Activated T-helper 2 cell treated with anti-CD3 and anti-CD28 coated beads, Interferon-gamma antibody, Interleukin-2, Interleukin-4, amounts not matched to agents 10 μg/mL and 5 μg/mL and 100 μg/mL, durations not matched to agents 14 hours and 24 hours and 36 hours (primary cell): ENCODE measurements around the gene MDH2. TPM values are rescaled to one million over a fixed set of nuclear protein-coding genes. Genes with fewer than 3 reads are reported as not detected.

Source experiments
- DNase-seq: peaks from one replicate; pipeline ENCODE4 v3.0.0; 2021; ENCODE audit warnings: low spot score
- H3K27ac Mint-ChIP-seq: one replicate; pipeline ENCODE4 v1.8.0; 2021; ENCODE audit warnings: mixed read lengths
- H3K27me3 Mint-ChIP-seq: one replicate; pipeline ENCODE4 v1.8.0; 2021; ENCODE audit warnings: low read depth, mixed read lengths
- H3K36me3 Mint-ChIP-seq: one replicate; pipeline ENCODE4 v1.8.0; 2021; ENCODE audit warnings: low read depth, mixed read lengths
- H3K4me1 Mint-ChIP-seq: one replicate; pipeline ENCODE4 v1.8.0; 2021; ENCODE audit warnings: low read depth, mixed read lengths
- H3K4me3 Mint-ChIP-seq: one replicate; pipeline ENCODE4 v1.8.0; 2021; ENCODE audit warnings: low read depth, mild to moderate bottlenecking, moderate library complexity, mixed read lengths
- H3K9me3 Mint-ChIP-seq: one replicate; pipeline ENCODE4 v1.8.0; 2021; ENCODE audit warnings: mixed read lengths
- intact Hi-C: fragments of 100-400 bp; cut with micrococcal nuclease; formaldehyde crosslinking; loops from one replicate; pipeline ENCODE4 v1.15.1; 2023
- total RNA-seq: library from RNA; stranded (reverse); gene quantifications from 2 replicates; pipeline ENCODE4 v1.2.3, GENCODE V29; 2022

MDH2 gene
- total RNA-seq, 1 donor from 2014 or later, result 268 TPM

DNA sequence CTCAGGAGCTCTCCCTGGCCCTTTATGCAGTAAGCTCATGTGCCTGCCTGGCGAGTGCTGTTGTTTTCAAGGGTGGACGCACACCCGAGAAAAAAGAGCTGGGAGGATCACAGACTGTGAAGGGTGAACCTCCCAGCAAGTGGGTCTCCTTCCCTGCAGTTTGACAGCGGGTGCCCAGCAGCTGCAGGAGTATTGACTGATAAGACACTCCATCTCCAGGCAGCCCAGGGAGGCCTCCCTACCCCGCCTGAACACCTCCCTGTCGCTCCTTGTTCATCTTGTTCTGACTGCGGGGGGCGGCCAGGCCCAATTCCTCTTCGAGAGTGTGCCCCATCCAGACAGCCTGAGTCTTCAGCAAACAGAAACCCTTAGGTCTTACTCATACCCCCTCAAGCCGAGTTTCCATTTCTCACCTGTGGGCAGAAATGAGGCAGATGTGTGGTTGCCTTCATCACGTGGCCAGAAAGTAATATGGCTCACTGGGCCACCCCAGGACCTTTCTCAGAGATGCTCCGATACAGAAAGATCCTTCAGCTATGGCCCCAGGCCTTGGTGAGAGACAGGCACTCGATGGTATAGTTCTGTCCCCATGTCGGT, 17.2 kb downstream of the MDH2 start:
- intact Hi-C loops, result no loop called here

DNA sequence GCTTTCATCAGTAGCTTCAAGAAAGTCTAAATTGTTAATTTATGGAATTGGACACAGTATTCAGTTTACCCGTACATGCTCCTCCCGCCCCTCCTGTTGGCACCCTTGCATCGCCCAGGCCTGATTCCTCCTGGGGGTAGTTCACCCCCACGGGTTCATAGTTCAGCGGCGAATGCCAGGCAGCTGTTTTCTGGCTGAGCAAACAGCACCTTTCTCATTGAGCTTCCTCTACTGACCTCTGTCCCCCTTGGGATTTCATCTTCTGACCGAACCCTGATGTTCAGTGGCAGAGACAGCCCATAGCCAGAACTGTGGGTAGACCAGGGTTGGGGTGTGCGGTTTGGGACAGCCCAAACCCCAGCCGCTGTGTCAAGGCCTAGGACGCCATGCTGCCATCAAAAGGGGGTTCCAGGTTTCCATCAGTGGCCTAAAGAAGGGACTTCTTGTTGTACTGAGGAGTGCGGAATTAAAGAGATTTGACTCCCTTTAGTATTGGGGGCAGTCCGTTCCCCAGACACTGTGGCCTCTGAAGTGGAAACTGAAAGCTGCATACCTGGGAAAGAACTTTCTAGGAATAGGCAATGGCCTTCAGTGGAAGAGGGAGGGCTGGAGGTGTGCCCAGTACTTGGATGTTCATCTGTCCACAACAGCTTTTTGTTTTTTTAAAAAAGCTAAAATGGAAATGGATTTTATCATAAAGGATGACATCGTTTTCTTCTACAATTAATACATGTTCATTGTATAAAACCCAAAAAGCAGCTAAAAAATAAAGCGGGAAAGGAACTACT, 19.0 kb downstream of the MDH2 start:
- no peak for DNase-seq
- H3K4me1 Mint-ChIP-seq, result peaks cover 4% of the 10 kb centered on the region
- intact Hi-C loops, result no loop called here
- H3K36me3 Mint-ChIP-seq, result peaks cover 49% of the 10 kb centered on the region
- no peaks in the 10 kb centered on the region for H3K9me3 Mint-ChIP-seq
- H3K27me3 Mint-ChIP-seq, result no peaks in the 10 kb centered on the region
- peak overlapping the region; percentile 40 for H3K27ac Mint-ChIP-seq
- no peak overlapping the region for H3K4me3 Mint-ChIP-seq

More for the DNA sequence above, 17.2 kb downstream of the MDH2 start:
- Mint-ChIP-seq H3K27me3 (no peaks in the 10 kb centered on the region), H3K36me3 (peaks cover 62% of the 10 kb centered on the region), H3K4me1 (peaks cover 4% of the 10 kb centered on the region), H3K4me3 (no peak overlapping the region), H3K27ac (no peak overlapping the region), H3K9me3 (no peaks in the 10 kb centered on the region)
- DNase-seq, result no peak

DNA sequence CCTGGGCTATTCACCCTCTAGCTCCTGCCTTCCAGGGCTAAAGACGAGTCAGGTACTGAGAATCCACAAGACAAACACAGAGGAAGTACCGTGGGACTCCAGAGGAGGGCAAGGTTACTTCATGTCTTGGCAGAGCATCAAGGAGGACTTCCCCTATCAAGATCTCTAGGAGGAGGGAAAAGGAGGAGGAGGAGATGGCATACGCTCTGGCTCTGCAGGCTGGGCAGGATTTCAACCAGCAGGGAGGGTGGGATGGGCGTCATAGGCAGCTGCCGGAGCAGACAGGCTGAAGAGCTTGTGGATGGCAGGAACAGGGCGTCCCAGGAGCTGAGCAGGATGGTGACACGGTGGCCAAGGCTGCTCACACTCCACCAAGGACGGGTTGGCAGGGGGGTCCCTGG, 21.3 kb downstream of the MDH2 start:
- intact Hi-C loops, result no loop called here

DNA sequence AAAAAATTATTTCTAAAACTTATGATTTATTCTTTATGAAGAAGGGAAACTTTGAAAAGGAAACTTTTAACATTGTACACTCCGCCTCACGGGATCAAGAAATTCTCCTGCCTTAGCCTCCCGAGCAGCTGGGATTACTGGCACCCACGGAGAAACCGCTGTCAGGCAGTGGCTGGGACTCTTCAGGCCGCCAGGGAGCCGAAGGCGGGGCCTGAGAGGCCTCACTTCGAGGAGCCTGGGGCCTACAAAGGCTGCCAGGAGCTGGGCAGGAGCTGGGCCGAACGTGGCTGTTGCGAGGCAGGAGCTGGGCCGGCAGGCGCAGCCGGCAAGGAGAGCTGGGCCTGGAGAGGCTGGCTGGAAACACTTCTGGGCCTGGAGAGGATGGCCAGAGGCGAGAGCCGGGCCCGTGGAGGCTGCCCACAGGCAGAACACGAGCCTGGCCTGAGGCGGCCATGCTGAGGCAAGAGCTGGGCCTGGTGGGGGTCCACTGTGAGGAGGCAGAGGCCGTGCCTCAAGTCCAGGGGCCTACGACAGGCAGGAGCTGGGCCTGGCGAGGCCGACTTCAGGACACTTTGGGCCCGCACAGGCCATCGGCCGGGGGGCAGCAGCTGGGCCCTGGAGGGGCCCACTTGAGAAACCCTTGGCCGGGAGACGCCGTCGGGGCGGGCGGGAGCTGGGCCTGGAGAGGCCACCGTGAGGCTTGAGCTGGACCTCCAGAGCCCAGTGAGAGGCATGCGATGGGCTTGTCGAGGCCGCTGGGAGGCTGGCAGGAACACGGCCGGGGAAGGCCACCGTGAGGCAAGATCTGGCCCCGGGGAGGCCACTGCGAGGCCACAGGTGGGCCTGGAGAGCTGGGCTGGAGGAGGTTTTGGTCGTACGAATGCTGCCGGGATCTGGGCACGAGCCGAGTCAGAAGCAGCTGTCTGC, 23.7 kb downstream of the MDH2 start:
- Mint-ChIP-seq H3K9me3 (no peaks in the 10 kb centered on the region), H3K27me3 (no peaks in the 10 kb centered on the region), H3K36me3 (peaks cover 5% of the 10 kb centered on the region), H3K4me3 (no peak overlapping the region), H3K27ac (no peak overlapping the region), H3K4me1 (peaks cover 7% of the 10 kb centered on the region)
- no peak for DNase-seq
- intact Hi-C loops, result no loop called here

More for the DNA sequence above, 21.3 kb downstream of the MDH2 start:
- Mint-ChIP-seq H3K27ac (no peak overlapping the region), H3K36me3 (peaks cover 27% of the 10 kb centered on the region), H3K4me3 (no peak overlapping the region), H3K4me1 (peaks cover 4% of the 10 kb centered on the region), H3K27me3 (no peaks in the 10 kb centered on the region), H3K9me3 (no peaks in the 10 kb centered on the region)
- no peak for DNase-seq

DNA sequence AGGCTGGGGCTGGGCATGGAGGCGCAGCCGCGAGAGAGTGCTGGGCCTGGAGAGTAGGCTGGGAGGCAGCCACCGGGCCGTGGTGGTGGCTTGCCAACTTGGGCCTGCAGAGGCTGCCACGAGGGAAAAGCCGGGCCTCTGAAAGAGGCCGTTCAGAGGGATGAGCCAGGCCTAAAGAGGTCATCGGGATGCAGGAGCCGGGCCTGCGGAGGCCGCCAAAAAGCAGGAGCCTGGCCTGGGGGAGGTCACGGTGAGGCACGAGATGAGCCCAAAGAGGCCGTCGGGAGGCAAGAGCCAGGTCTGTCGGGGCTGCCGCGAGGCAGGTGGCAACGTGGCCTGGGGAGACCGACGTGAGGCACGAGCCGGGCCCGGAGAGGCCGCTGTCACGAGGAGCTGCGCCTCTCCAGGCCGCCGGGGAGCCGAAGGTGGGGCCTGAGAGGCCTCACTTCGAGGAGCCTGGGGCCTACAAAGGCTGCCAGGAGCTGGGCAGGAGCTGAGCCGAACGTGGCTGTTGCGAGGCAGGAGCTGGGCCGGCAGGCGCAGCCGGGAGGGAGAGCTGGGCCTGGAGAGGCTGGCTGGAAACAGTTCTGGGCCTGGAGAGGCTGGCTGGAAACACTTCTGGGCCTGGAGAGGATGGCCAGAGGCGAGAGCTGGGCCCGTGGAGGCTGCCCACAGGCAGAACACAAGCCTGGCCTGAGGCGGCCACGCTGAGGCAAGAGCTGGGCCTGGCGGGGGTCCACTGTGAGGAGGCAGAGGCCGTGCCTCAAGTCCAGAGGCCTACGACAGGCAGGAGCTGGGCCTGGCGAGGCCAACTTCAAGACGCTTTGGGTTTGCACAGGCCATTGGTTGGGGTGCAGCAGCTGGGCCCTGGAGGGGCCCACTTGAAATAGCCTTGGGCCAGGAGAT, 24.6 kb downstream of the MDH2 start:
- intact Hi-C loops, result no loop called here
- Mint-ChIP-seq H3K27ac (no peak overlapping the region), H3K4me3 (no peak overlapping the region), H3K36me3 (no peaks in the 10 kb centered on the region), H3K27me3 (no peaks in the 10 kb centered on the region), H3K4me1 (peaks cover 14% of the 10 kb centered on the region), H3K9me3 (no peaks in the 10 kb centered on the region)
- no peak for DNase-seq

DNA sequence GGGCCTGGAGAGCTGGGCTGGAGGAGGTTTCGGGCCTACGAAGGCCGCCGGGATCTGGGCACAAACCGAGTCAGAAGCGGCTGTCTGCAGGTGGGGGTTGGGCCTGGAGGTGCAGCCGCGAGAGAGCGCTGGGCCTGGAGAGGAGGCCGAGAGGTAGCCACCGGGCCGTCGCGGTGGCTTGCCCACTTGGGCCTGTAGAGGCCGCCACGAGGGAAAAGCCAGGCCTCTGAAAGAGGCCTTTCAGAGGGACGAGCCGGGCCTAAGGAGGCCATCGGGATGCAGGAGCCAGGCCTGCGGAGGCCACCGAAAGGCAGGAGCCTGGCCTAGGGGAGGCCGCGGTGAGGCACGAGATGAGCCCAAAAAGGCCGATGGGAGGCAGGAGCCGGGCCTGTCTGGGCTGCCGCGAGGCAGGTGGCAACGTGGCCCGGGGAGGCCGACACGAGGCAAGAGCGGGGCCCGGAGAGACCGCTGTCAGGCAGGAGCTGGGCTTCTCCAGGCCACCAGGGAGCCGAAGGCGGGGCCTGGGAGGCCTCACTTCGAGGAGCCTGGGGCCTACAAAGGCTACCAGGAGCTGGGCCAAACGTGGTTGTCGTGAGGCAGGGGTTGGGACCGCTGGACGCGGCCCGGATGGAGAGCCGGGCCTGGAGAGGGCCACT, 25.6 kb downstream of the MDH2 start:
- H3K4me3 Mint-ChIP-seq, result no peak overlapping the region
- peaks cover 19% of the 10 kb centered on the region for H3K4me1 Mint-ChIP-seq
- H3K27me3 Mint-ChIP-seq, result no peaks in the 10 kb centered on the region
- no peak for DNase-seq
- H3K27ac Mint-ChIP-seq, result no peak overlapping the region
- no peaks in the 10 kb centered on the region for H3K9me3 Mint-ChIP-seq
- intact Hi-C loops, result no loop called here
- no peaks in the 10 kb centered on the region for H3K36me3 Mint-ChIP-seq

DNA sequence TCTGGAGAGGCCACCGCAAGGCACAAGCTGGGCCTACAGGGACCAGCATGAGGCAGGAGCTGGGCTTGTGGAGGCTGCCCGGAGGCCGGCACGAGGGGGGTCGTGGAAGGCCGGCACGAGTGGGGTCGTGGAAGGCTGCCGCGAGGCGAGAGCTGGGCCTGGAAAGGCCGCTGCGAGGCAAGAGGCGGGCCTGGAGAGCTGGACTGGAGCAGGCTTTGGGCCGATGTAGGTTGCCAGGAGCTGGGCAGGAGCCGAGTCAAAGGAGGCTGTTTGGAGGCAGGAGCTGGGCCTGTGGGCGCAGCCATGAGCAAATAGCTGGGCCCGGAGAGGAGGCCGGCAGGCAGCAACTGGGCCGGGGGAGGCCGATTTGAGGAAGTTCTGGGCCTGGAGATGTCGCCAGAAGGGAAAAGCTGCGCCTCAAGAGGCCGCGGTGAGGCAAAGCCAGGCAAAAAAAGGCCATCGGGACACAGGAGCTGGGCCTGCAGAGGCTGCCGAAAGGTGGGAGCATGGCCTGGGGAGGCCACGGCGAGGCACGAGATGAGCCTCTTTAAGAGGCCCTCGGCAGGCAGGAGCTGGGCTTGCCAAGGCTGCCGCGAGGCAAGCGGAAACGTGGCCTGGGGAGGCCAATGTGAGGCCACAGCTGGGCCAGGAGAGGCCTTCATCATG, 26.5 kb downstream of the MDH2 start:
- Mint-ChIP-seq H3K27me3 (no peaks in the 10 kb centered on the region), H3K27ac (no peak overlapping the region), H3K36me3 (no peaks in the 10 kb centered on the region), H3K4me1 (peaks cover 19% of the 10 kb centered on the region), H3K4me3 (no peak overlapping the region), H3K9me3 (no peaks in the 10 kb centered on the region)
- DNase-seq, result no peak
- intact Hi-C loops, result no loop called here

DNA sequence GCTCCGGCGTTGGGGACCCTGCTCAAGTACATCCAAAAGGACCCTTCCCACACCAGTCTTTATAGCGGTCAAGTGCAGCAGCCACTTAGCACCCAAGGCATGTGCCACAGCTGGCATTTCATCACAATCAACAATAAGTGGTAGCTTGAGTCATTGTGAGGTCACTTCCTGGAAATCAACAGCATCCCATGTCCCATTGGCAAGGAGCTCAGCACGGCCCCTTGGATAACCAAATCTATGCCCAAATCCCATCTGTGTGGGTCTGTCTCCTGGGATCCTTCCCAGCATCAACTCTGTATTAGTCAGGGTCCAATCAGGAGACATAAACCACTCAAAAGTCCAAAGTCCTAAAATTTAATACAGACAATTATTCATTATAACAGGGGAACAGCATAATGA, 27.1 kb downstream of the MDH2 start:
- Mint-ChIP-seq H3K4me3 (no peak overlapping the region), H3K36me3 (no peaks in the 10 kb centered on the region), H3K27ac (no peak overlapping the region), H3K9me3 (no peaks in the 10 kb centered on the region), H3K27me3 (no peaks in the 10 kb centered on the region), H3K4me1 (peaks cover 21% of the 10 kb centered on the region)
- intact Hi-C loops, result no loop called here
- DNase-seq, result no peak

DNA sequence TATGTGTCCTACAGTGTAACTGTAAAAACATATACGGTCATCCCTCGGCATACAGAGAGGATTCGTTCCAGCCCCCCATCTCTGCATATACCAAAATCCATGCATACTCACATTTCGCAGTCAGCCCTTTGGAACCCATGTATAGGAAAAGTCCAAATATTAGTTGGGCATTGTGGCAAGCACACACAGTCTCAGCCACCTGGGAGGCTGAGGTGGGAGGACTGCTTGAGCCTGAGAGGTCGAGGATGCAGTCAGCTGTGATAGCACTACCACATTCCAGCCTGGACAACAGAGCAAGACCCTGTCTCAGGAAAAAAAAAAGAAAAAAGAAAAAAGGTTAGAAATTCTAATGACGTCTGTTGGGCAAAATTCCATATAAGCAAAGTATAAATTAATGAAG, 29.1 kb downstream of the MDH2 start:
- no peaks in the 10 kb centered on the region for H3K36me3 Mint-ChIP-seq
- H3K4me1 Mint-ChIP-seq, result peaks cover 25% of the 10 kb centered on the region
- intact Hi-C loops, result no loop called here
- peak overlapping the region; percentile 14 for H3K27ac Mint-ChIP-seq
- H3K27me3 Mint-ChIP-seq, result no peaks in the 10 kb centered on the region
- no peaks in the 10 kb centered on the region for H3K9me3 Mint-ChIP-seq
- no peak for DNase-seq
- H3K4me3 Mint-ChIP-seq, result no peak overlapping the region

DNA sequence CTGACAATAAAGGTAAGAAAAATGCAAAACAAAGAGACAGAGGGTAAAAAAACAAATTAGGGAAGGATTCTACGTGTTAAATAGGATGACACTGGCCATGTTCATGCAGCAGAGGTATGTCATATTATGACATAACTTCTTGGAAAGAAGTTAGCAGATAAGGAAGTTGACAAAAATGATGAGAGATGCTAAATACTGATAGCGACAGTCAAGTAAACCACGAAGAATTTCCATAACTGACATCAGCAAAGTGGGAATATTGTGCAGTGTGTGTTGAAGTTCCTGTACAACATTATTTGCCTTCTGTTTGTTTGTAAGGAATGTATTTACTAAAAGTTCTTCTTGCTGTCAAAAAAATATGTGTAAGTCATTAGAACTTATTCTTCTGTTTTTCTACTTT, 29.5 kb downstream of the MDH2 start:
- intact Hi-C loops, result no loop called here
- no peaks in the 10 kb centered on the region for H3K27me3 Mint-ChIP-seq
- peak overlapping the region; percentile 14 for H3K27ac Mint-ChIP-seq
- no peak overlapping the region for H3K4me3 Mint-ChIP-seq
- no peaks in the 10 kb centered on the region for H3K9me3 Mint-ChIP-seq
- no peaks in the 10 kb centered on the region for H3K36me3 Mint-ChIP-seq
- peaks cover 25% of the 10 kb centered on the region for H3K4me1 Mint-ChIP-seq
- DNase-seq, result no peak

DNA sequence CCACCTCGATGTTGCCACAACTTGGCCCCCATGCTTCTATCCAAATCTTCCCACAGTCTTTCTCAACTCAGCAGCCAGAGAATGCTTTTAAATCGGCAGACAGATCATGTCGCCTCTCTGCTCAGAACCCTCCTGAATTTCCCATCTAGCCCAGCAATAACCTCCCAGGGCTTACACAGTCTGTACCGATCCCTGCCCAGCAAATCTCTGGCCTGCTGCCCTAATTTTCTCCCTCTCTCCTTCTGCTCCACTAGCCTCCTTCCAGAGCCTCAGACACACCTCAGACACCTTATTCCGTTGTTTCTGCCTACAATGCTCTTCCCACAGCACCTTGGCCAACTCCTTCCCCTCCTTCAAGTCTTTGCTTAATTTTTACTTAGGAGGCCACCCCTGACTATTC, 32.3 kb downstream of the MDH2 start:
- peaks cover 25% of the 10 kb centered on the region for H3K4me1 Mint-ChIP-seq
- H3K4me3 Mint-ChIP-seq, result no peak overlapping the region
- H3K27me3 Mint-ChIP-seq, result no peaks in the 10 kb centered on the region
- no peak for DNase-seq
- no peak overlapping the region for H3K27ac Mint-ChIP-seq
- no peaks in the 10 kb centered on the region for H3K36me3 Mint-ChIP-seq
- H3K9me3 Mint-ChIP-seq, result no peaks in the 10 kb centered on the region
- intact Hi-C loops, result no loop called here
